ENCODE results near the gene GNAI1. TPM values are rescaled to one million over a fixed set of nuclear protein-coding genes. Genes with fewer than 3 reads are reported as not detected.

The GNAI1 gene
- total and polyA plus RNA-seq, 4 donors, result 8.9 to 38.7 (median 20.9) TPM

- no peak for DNase-seq (ENCODE audit: low spot score)
- no peaks in the 10 kb centered on the region for H3K9me3 ChIP-seq (ENCODE audit: control insufficient read depth in 4 of 4, low read length in 3 of 4)
- no peak overlapping the region for H3K4me3 ChIP-seq (ENCODE audit: low read depth in 1 of 3, low read length in 3 of 3)
- no peak overlapping the region for H3K27ac ChIP-seq (ENCODE audit: low read depth in 1 of 2, low read length in 2 of 2)
- no peaks in the 10 kb centered on the region for H3K4me1 ChIP-seq (ENCODE audit: control insufficient read depth in 4 of 4, insufficient read depth in 4 of 4, low read length in 3 of 4)
- H3K9ac ChIP-seq (ENCODE audit: low read depth in 1 of 2, low read length in 2 of 2), result no peak overlapping the region
- H3K27me3 ChIP-seq (ENCODE audit: control insufficient read depth in 4 of 4, insufficient read depth in 4 of 4, low read length in 3 of 4), result no peaks in the 10 kb centered on the region
- TF ChIP-seq REST (IDR thresholded peaks at IDR 0.05) (no peak), JUND (IDR thresholded peaks at IDR 0.05) (no peak), SP1 (IDR thresholded peaks at IDR 0.05) (no peak), GABPA (IDR thresholded peaks at IDR 0.05 in 1 of 2, conservative IDR thresholded peaks at IDR 0.05 in 1 of 2) (no peak), NR2F2 (IDR thresholded peaks at IDR 0.05) (no peak), HNF4G (IDR thresholded peaks at IDR 0.05) (no peak), FOXA1 (IDR thresholded peaks at IDR 0.05) (no peak), FOXA2 (IDR thresholded peaks at IDR 0.05) (no peak), YY1 (IDR thresholded peaks at IDR 0.05) (no peak), TAF1 (conservative IDR thresholded peaks at IDR 0.05) (no peak), MAX (IDR thresholded peaks at IDR 0.05) (no peak), ZBTB33 (IDR thresholded peaks at IDR 0.05) (no peak), HNF4A (conservative IDR thresholded peaks at IDR 0.05) (no peak)
- TF ChIP-seq, protein P1, sequence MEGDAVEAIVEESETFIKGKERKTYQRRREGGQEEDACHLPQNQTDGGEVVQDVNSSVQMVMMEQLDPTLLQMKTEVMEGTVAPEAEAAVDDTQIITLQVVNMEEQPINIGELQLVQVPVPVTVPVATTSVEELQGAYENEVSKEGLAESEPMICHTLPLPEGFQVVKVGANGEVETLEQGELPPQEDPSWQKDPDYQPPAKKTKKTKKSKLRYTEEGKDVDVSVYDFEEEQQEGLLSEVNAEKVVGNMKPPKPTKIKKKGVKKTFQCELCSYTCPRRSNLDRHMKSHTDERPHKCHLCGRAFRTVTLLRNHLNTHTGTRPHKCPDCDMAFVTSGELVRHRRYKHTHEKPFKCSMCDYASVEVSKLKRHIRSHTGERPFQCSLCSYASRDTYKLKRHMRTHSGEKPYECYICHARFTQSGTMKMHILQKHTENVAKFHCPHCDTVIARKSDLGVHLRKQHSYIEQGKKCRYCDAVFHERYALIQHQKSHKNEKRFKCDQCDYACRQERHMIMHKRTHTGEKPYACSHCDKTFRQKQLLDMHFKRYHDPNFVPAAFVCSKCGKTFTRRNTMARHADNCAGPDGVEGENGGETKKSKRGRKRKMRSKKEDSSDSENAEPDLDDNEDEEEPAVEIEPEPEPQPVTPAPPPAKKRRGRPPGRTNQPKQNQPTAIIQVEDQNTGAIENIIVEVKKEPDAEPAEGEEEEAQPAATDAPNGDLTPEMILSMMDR (IDR thresholded peaks at IDR 0.05; ENCODE audit: low read depth, low read length, missing input control), result no peak
- no peaks in the 10 kb centered on the region for H3K36me3 ChIP-seq (ENCODE audit: control insufficient read depth in 4 of 4, insufficient read depth in 3 of 4, low read depth in 1 of 4, low read length in 3 of 4)
- 90% methylated on average over 2 of the region's 2 CpGs for WGBS
Observed at GRCh38 chr7:80253653-80254052, 119.0 kb downstream of the GNAI1 start.

DNA sequence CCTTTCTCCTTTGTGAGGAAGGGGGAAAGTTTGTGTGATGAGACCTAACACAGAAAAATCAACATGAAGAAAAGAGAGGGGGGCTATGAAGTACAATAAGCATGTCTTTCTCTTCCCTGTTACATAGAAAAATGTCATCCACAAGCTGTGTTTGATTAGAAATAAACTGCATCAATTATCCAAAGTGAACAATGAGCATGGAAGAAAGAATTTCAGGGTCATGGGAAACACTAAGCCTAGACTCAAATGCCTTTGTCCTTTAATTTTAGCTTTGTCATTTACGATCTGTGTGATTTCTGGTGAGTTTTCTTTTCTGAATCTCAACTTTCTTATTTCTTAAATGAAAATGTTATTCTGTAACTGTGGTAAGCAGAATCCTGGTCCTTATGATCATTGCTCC is 121.0 kb downstream of the GNAI1 start:
- H3K9ac ChIP-seq (ENCODE audit: low read depth in 1 of 2, low read length in 2 of 2), result no peak overlapping the region
- H3K9me3 ChIP-seq (ENCODE audit: control insufficient read depth in 4 of 4, low read length in 3 of 4), result no peaks in the 10 kb centered on the region
- WGBS, result 86% methylated on average over 1 of the region's 1 CpG
- no peaks in the 10 kb centered on the region for H3K36me3 ChIP-seq (ENCODE audit: control insufficient read depth in 4 of 4, insufficient read depth in 3 of 4, low read depth in 1 of 4, low read length in 3 of 4)
- no peaks in the 10 kb centered on the region for H3K4me1 ChIP-seq (ENCODE audit: control insufficient read depth in 4 of 4, insufficient read depth in 4 of 4, low read length in 3 of 4)
- no peak overlapping the region for H3K27ac ChIP-seq (ENCODE audit: low read depth in 1 of 2, low read length in 2 of 2)
- H3K4me3 ChIP-seq (ENCODE audit: low read depth in 1 of 3, low read length in 3 of 3), result no peak overlapping the region
- H3K27me3 ChIP-seq (ENCODE audit: control insufficient read depth in 4 of 4, insufficient read depth in 4 of 4, low read length in 3 of 4), result no peaks in the 10 kb centered on the region
- DNase-seq (ENCODE audit: low spot score), result no peak
- TF ChIP-seq ATF3 (IDR thresholded peaks at IDR 0.05) (no peak), FOXA1 (IDR thresholded peaks at IDR 0.05) (no peak), EGR1 (IDR thresholded peaks at IDR 0.05; ENCODE audit: low read depth in 2 of 2) (no peak), YY1 (IDR thresholded peaks at IDR 0.05) (no peak), HNF4G (IDR thresholded peaks at IDR 0.05) (no peak), HNF4A (conservative IDR thresholded peaks at IDR 0.05) (no peak), FOXA2 (IDR thresholded peaks at IDR 0.05) (no peak), RXRA (IDR thresholded peaks at IDR 0.05) (no peak), SP1 (IDR thresholded peaks at IDR 0.05) (no peak), ZBTB33 (IDR thresholded peaks at IDR 0.05) (no peak)
- TF ChIP-seq, protein P1 (IDR thresholded peaks at IDR 0.05; ENCODE audit: low read depth, low read length, missing input control), result no peak
